AG09309 (cell line): ENCODE data around the gene MTCL1.

Experiments
- DNase-seq: peaks from one replicate; pipeline ENCODE4 v3.0.0-alpha.2; 2010; ENCODE audit warnings: low read depth
- H3K4me3 ChIP-seq: 2 replicates; pipeline ENCODE4 v1.5.1; 2011; ENCODE audit warnings: mild to moderate bottlenecking, low read depth, low read length, moderate library complexity; ENCODE audit not compliant: control insufficient read depth
- TF ChIP-seq, protein P1 (sequence below): IDR thresholded peaks from 2 replicates; pipeline ENCODE4 v1.5.1; 2011; ENCODE audit warnings: mild to moderate bottlenecking, low read depth, low read length, inconsistent platforms; ENCODE audit not compliant: insufficient read depth, control insufficient read depth; ENCODE audit errors: missing control alignments

Gene MTCL1

DNA sequence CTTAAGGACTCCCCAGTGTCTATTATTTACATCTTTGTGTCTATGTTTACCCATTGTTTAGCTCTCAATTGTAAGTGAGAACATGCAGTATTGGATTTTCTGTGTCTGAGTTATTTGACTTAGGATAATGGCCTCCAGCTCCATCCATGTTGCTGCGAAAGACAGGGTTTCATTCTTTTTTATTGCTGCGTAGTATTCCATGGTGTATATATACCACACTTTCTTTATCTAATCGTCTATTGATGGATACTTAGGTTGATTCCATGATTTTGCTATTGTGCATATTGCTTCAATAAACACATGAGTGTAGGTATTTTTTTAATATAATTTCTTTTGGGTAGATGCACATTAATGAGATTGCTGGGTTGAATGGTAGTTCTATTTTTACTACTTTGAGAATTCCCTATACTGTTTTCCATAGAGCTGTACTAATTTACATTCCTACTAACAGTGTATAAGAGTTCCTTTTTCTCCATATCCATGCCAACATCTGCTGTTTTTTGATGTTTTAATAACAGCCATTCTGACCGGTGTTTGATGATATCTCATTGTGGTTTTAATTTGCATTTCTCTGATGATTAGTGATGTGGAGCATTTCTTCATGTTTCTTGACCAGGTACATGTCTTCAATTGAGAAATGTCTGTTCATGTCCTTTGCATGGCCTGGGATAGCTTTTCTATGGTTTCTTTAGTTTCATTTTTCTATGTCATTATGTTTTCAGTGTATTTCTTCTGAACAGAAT lies 21.8 kb downstream of the MTCL1 start:
- TF ChIP-seq, protein P1, sequence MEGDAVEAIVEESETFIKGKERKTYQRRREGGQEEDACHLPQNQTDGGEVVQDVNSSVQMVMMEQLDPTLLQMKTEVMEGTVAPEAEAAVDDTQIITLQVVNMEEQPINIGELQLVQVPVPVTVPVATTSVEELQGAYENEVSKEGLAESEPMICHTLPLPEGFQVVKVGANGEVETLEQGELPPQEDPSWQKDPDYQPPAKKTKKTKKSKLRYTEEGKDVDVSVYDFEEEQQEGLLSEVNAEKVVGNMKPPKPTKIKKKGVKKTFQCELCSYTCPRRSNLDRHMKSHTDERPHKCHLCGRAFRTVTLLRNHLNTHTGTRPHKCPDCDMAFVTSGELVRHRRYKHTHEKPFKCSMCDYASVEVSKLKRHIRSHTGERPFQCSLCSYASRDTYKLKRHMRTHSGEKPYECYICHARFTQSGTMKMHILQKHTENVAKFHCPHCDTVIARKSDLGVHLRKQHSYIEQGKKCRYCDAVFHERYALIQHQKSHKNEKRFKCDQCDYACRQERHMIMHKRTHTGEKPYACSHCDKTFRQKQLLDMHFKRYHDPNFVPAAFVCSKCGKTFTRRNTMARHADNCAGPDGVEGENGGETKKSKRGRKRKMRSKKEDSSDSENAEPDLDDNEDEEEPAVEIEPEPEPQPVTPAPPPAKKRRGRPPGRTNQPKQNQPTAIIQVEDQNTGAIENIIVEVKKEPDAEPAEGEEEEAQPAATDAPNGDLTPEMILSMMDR: no peak
- no peak overlapping the region for H3K4me3 ChIP-seq
- no peak for DNase-seq

DNA sequence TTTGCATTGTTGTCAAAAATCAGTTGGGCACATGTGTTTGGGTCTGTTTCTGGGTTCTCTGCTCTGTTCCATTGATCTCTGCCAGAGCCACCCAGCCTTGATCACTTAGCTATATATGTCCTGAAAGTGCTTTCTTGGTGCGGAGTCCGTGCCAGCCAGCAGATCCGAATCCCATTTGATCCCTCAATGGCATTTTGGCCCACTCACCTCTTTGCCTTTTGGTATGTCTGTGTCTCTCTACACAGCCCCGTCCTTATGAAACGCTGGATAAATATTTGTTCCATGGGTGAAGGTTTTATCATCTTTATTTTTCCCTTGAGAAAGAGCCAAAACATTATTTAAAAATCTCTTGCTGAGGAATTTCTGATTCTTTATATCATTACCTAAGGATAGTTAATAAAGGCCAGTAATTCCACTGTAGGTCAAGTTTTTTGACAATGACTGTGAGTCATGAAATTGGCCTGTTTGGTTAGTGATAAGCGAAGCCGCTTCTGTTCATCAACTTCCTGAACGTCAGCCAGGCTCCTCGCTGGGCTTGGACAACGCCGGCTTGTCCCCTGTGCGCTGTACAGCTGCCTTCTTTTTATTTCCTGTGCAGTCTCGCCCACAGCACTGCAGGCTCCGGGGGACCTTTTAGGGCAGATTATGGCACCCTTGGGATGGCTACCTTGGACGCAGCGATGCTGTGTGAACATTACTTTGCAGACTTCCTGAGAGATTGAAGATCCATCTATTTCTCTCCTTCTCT lies 24.9 kb downstream of the MTCL1 start:
- TF ChIP-seq, protein P1: no peak
- no peak overlapping the region for H3K4me3 ChIP-seq

DNA sequence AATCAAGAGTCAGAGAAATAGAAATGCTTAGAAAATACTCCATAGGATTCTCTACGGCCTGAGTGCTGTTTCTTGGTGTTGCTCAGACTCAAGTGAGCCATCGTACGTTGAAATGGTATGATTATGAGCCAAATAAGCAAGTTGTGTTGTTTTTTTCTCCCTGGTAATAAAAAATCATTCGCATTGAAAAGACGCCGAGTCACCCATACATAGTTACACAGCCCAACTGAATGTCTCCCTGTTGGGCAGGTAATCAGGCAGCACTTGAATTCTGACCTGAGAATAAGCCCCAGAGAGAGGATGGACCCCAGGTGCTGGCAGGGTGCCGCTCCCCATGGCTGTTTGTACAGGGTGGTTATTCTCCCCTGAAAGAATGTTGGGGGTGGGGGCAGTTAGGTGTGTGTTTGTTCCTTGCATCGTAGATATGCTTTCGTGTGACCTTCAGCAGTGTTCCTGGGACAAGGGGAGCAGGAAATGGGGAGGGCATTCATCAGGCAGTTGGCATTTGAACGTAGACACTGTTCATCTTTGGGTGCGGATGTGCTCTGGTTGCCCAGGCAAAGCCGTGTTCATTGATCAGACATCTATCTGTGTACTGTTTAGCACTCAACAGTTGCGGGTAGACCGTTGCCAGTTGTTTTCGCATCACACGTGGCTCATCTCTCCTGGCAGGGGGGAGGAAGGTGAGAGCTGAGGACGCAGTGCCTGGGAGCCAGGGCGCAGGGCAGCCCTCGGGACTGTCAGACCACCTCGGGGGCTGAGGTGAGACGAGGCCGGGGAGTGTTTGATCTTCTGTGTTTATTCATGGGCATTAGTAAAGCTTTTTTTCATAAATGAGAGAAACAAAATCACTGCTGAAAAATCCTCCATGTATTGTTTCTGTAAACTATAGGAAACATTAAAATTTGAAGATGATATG lies 27.3 kb downstream of the MTCL1 start:
- H3K4me3 ChIP-seq: no peak overlapping the region
- TF ChIP-seq, protein P1: no peak
- no peak for DNase-seq

More for the DNA sequence above, 24.9 kb downstream of the MTCL1 start:
- DNase-seq: no peak

DNA sequence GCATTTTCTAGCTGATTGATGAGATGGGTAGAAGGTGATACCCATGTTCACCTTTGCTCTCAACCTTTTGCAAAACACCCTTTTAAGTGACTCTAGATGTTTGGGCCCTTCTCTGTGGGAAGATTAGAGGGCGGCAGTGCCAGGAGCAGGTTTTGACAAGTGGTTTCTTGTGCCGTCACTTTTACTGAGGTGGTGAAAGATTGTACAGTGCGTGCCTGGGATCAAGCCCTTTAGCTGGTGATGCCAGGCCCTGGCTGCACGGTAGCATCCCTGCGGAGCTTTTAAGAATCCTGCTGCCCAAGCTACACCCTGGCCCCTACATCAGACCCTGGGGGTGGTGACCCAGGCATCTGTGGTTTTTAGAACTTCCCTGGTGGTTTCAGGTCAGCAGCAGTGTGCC lies 29.1 kb downstream of the MTCL1 start:
- no peak for DNase-seq
- no peak overlapping the region for H3K4me3 ChIP-seq
- TF ChIP-seq, protein P1: no peak

DNA sequence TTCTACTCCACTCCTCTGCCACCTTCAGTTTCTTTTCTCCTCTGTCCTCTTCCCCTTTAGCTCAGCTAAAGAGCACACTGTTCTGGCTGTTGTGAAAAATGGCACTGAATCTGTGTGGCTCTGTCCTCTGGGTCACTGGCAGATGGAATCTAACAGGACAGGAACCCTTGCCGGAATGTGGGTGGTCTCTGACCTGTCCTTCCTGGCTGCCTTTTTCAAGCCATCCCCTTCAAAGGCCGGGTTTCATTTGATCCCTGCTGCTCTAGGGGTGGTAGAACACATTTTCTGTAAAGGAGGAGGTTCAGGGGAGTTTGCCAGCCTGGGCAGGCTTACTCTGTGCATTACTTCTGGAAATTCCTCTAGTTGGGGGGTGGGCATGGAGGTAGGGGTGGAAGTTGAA lies 29.9 kb downstream of the MTCL1 start:
- TF ChIP-seq, protein P1: no peak
- H3K4me3 ChIP-seq: no peak overlapping the region
- DNase-seq: no peak

- no peak for DNase-seq
- TF ChIP-seq, protein P1: no peak
- H3K4me3 ChIP-seq: no peak overlapping the region
These were observed 35.8 kb downstream of the MTCL1 start for GRCh38 chr18:8741117-8741516.
